ENCODE measurements around the gene ERAP2. TPM values are rescaled to one million over a fixed set of nuclear protein-coding genes. Genes with fewer than 3 reads are reported as not detected.

The ERAP2 gene
- total RNA-seq, 1 donor from 2014 or later = 45.6 TPM

DNA sequence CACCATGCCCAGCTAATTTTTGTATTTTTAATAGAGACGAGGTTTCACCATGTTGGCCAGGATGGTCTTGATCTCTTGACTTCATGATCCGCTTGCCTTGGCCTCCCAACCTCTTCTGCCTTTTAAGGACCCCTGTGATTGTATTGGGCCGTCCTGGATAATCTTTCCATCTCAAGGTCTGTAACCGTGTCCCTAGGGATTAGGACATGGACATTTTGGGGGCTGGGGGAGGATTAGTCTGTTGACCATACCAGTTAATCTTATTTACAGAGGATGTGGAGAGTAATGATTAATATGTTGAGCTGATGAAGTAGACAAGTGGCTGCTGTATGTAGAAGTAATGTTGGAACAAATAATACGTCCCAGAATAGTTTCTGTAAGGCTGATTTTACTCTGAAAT is 82.7 kb downstream of the ERAP2 start:
- no peak for DNase-seq (ENCODE audit: low read depth)
- TF ChIP-seq CTCF (conservative IDR thresholded peaks at IDR 0.05; ENCODE audit: low read depth, low read length) = no peak
- H3K4me3 ChIP-seq (ENCODE audit: low read depth, low read length) = no peak overlapping the region

DNA sequence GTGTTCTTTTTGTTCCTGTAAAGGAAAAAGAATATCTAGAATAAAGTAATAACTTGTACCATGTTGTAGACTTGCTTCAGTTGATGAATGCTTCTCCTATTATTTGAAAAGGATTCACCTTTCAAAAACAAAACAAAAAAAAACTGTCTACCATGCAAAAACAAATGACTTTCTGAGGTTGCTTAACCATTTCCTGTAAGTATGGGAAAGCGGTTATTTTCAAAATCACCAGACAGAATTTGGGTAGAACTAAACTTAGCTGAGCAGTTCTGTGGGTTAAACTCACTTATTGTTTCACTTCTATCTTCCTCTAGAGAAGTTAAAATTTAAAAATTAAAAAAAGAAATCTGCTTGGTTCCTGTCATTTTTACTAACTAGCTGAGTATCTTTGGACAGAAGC is 84.8 kb downstream of the ERAP2 start:
- DNase-seq (ENCODE audit: low read depth) = no peak
- TF ChIP-seq CTCF (conservative IDR thresholded peaks at IDR 0.05; ENCODE audit: low read depth, low read length) = no peak
- no peak overlapping the region for H3K4me3 ChIP-seq (ENCODE audit: low read depth, low read length)

- DNase-seq (ENCODE audit: low read depth) = no peak
- TF ChIP-seq CTCF (conservative IDR thresholded peaks at IDR 0.05; ENCODE audit: low read depth, low read length) = no peak
- no peak overlapping the region for H3K4me3 ChIP-seq (ENCODE audit: low read depth, low read length)
These were observed 86.3 kb downstream of the ERAP2 start for GRCh38 chr5:96962540-96962991.

- no peak overlapping the region for H3K4me3 ChIP-seq (ENCODE audit: low read depth, low read length)
- DNase-seq (ENCODE audit: low read depth) = no peak
- no peak for TF ChIP-seq CTCF (conservative IDR thresholded peaks at IDR 0.05; ENCODE audit: low read depth, low read length)
These were observed 87.0 kb downstream of the ERAP2 start for GRCh38 chr5:96963267-96963666.

DNA sequence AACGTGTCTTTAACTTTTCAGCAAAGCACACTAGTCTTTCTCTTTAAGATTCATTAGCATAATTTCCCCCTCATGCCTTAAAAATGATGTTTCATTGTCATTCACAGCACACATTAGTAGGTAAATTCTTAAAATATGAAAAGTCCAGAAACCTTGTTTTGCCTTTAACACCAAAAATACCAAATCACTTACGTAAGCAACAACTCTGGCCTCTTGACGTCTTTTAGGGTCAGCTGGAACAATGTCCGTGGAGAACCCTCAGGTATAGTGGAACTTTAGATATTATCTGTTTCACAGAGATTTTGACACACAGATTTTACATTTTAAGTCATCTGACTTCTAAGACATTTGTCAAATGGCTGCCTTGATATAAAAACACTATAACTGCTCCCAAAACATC is 90.5 kb downstream of the ERAP2 start:
- TF ChIP-seq CTCF (conservative IDR thresholded peaks at IDR 0.05; ENCODE audit: low read depth, low read length) = no peak
- H3K4me3 ChIP-seq (ENCODE audit: low read depth, low read length) = no peak overlapping the region
- no peak for DNase-seq (ENCODE audit: low read depth)

DNA sequence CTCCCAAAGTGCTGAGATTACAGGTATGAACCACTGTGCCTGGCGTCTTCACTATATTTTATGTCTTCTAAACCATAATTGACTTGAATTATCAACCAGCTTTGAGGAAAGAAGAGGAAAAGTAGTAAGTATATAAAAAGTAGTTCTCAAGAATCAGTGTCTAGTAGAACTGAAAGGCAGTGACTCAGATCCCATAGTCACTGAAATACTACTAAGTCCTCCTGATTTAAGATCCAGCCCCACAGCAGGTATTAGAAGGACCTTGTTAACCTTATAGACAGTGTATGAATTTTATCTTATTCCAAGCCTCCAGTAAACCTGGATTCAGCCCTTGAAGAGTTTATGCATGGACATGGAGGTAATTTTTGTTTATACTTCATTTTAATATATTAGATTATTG is 91.1 kb downstream of the ERAP2 start:
- H3K4me3 ChIP-seq (ENCODE audit: low read depth, low read length) = no peak overlapping the region
- no peak for DNase-seq (ENCODE audit: low read depth)
- TF ChIP-seq CTCF (conservative IDR thresholded peaks at IDR 0.05; ENCODE audit: low read depth, low read length) = no peak

DNA sequence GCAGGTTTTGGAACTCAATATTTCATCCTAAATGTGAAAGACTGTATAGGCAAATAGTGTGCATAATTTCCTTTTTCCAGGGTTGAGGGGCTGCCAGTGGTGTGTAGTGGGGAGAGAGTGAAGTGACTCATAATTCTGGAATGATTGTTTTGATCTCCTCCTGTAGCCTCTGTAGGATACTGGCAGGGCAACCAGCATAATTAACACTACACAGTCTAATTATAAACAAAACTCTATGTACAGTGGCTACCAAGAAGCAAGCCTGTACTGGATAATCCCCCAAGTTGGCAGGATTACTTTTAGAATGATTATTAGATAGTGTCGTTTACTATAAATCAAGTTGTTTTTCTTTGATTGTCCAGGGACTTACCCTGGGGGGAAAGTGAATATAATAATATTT is 91.8 kb downstream of the ERAP2 start:
- no peak overlapping the region for H3K4me3 ChIP-seq (ENCODE audit: low read depth, low read length)
- no peak for TF ChIP-seq CTCF (conservative IDR thresholded peaks at IDR 0.05; ENCODE audit: low read depth, low read length)
- no peak for DNase-seq (ENCODE audit: low read depth)
